GM19468 (cell line): Measurements from ENCODE around the gene CXorf65.

ENCODE experiments used
- ATAC-seq: cut with Tn5 transposase; IDR thresholded peaks from one replicate; pipeline ENCODE4 v1.9.1; 2021; ENCODE audit warnings: mild to moderate bottlenecking, moderate library complexity, moderate number of reproducible peaks; ENCODE audit not compliant: unreplicated experiment; ENCODE audit errors: extremely low read depth

CXorf65 gene

GRCh38 chrX:71068044-71068918 lies 38.3 kb downstream of the CXorf65 start, which contains the start of gene SNX12:
SNX12 (minus strand) TSS chrX:71068334; CDS start chrX:71068306, 28 bp downstream.
- peak; percentile 96 for ATAC-seq

- ATAC-seq = no peak
Observed at GRCh38 chrX:71067712-71068043, 38.9 kb downstream of the CXorf65 start.

- no peak for ATAC-seq
Observed at GRCh38 chrX:71067089-71067488, 39.5 kb downstream of the CXorf65 start.

- ATAC-seq = no peak
Observed at GRCh38 chrX:71060127-71060526, 46.4 kb downstream of the CXorf65 start.

GRCh38 chrX:71057848-71058530 lies 48.6 kb downstream of the CXorf65 start:
- no peak for ATAC-seq

- no peak for ATAC-seq
Observed at GRCh38 chrX:71056867-71057266, 49.7 kb downstream of the CXorf65 start.
